ENCODE data around the gene UBLCP1. TPM values are rescaled to one million over a fixed set of nuclear protein-coding genes. Genes with fewer than 3 reads are reported as not detected.

Gene UBLCP1
- total and polyA plus RNA-seq, 11 donors: 11.9 to 20.4 (median 14.4) TPM

- Histone ChIP-seq H3K27me3 (peaks cover 0 to 49% (median 10%) of the 10 kb centered on the region in 9 donors), H3K4me3 (no peak overlapping the region), H3K4me1 (peaks cover 0 to 8% (median 0%) of the 10 kb centered on the region in 12 donors), H3K27ac (no peak overlapping the region), H3K9me3 (no peaks in the 10 kb centered on the region), H3K36me3 (no peaks in the 10 kb centered on the region)
- intact Hi-C loops (cut with DNase I): loop anchor here in 1 of 10 donors (10.0 kb wide), 1 partner anchor 155 kb away; no protein-coding TSS in a partner anchor
- DNase-seq: peak in 3 of 5 donors; percentile 28 to 54 (median 52)
- 70 to 79% (median 71%) methylated on average over 8 of the region's 8 CpGs for WGBS, 4 donors
- peak in 2 of 4 donors; percentile 48 to 53 for ATAC-seq
- TF ChIP-seq CTCF (IDR thresholded peaks at IDR 0.05) (no peak), POLR2A (IDR thresholded peaks at IDR 0.05) (no peak)
These were observed 46.8 kb downstream of the UBLCP1 start for GRCh38 chr5:159309689-159310433.

- DNase-seq (no peak), ATAC-seq (peak in 2 of 4 donors; percentile 24 to 39)
- WGBS, 4 donors: 9 to 33% (median 18%) methylated on average over 19 to 26 of the region's 26 CpGs
- intact Hi-C loops (cut with DNase I): loop anchor here in 1 of 10 donors (10.0 kb wide), 1 partner anchor 156 kb away; no protein-coding TSS in a partner anchor
- TF ChIP-seq CTCF (IDR thresholded peaks at IDR 0.05): no peak
- TF ChIP-seq POLR2A (IDR thresholded peaks at IDR 0.05): no peak
- Histone ChIP-seq H3K27me3 (peaks cover 0 to 49% (median 10%) of the 10 kb centered on the region in 9 donors), H3K36me3 (no peaks in the 10 kb centered on the region), H3K4me1 (peaks cover 0 to 8% (median 0%) of the 10 kb centered on the region in 12 donors), H3K4me3 (no peak overlapping the region), H3K27ac (no peak overlapping the region), H3K9me3 (no peaks in the 10 kb centered on the region)
These were observed 47.4 kb downstream of the UBLCP1 start for GRCh38 chr5:159310511-159310910.

GRCh38 chr5:159311063-159311462 is 48.0 kb downstream of the UBLCP1 start:
- Histone ChIP-seq H3K27me3 (peaks cover 0 to 49% (median 10%) of the 10 kb centered on the region in 9 donors), H3K27ac (no peak overlapping the region), H3K4me1 (peaks cover 0 to 8% (median 0%) of the 10 kb centered on the region in 12 donors), H3K4me3 (no peak overlapping the region), H3K9me3 (no peaks in the 10 kb centered on the region), H3K36me3 (no peaks in the 10 kb centered on the region)
- WGBS, 4 donors: 67 to 79% (median 68%) methylated on average over 7 of the region's 7 CpGs
- no peak for ATAC-seq
- no peak for DNase-seq
- intact Hi-C loops (cut with DNase I): loop anchor here in 1 of 10 donors (10.0 kb wide), 1 partner anchor 156 kb away; no protein-coding TSS in a partner anchor
- TF ChIP-seq POLR2A (IDR thresholded peaks at IDR 0.05): no peak
- no peak for TF ChIP-seq CTCF (IDR thresholded peaks at IDR 0.05)

DNA sequence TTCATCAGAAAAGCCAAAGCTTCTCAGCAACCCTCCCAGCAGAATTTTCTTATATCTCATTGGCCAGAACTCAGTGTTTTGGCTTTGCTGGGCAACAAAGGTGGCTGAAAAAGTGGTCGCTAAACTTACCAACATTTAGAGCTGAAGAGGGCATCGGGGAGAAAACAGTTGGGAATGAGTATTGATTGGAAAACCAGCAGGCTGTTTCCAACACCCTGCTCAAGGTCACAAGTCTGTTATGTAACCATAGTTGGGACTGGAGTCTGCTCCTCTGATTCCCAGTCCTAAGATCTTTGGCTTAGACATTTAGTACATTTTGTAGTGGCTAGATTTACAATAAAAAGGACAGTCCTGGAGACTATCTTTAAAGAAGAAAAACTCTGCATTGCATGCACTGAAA is 50.1 kb downstream of the UBLCP1 start:
- H3K27ac ChIP-seq: no peak overlapping the region
- 77 to 92% (median 89%) methylated on average over 2 of the region's 2 CpGs for WGBS, 4 donors
- H3K9me3 ChIP-seq: no peaks in the 10 kb centered on the region
- TF ChIP-seq POLR2A (IDR thresholded peaks at IDR 0.05) (no peak), CTCF (IDR thresholded peaks at IDR 0.05) (no peak)
- ATAC-seq (no peak), DNase-seq (no peak)
- peaks cover 0 to 8% (median 0%) of the 10 kb centered on the region in 12 donors for H3K4me1 ChIP-seq
- intact Hi-C loops (cut with DNase I): loop anchor here in 1 of 10 donors (10.0 kb wide), 1 partner anchor 158 kb away; no protein-coding TSS in a partner anchor
- no peak overlapping the region for H3K4me3 ChIP-seq
- no peaks in the 10 kb centered on the region for H3K36me3 ChIP-seq
- peaks cover 0 to 48% (median 10%) of the 10 kb centered on the region in 9 donors for H3K27me3 ChIP-seq

Measured in heart left ventricle (tissue), 16 donors.